ENCODE data around the gene DYNC1H1. TPM values are rescaled to one million over a fixed set of nuclear protein-coding genes. Genes with fewer than 3 reads are reported as not detected.

Gene DYNC1H1
- polyA plus RNA-seq, 3 donors = 324 to 350 (median 327) TPM

Other genes starting within 250 kb of the DYNC1H1 start
- 100 to 1,000 TPM; 105 to 114 (median 106) TPM for gene PPP2R5C, start 202.9 kb upstream of the DYNC1H1 start, polyA plus RNA-seq (ENCODE audit: insufficient read length in 3 of 3)
- gene HSP90AA1, start 122.5 kb downstream of the DYNC1H1 start, polyA plus RNA-seq (ENCODE audit: insufficient read length in 3 of 3) = 100 to 1,000 TPM; 832 to 902 (median 890) TPM
- 10 to 100 TPM; 27.9 to 30.4 (median 29.6) TPM for gene WDR20, start 175.3 kb downstream of the DYNC1H1 start, polyA plus RNA-seq (ENCODE audit: insufficient read length in 3 of 3)